ENCODE results near the gene HDC. TPM values are rescaled to one million over a fixed set of nuclear protein-coding genes. Genes with fewer than 3 reads are reported as not detected.
A peak's percentile ranks its signal among the peaks of the same experiment; 100 is the strongest.

Gene HDC
- total RNA-seq, 1 donor: not detected

DNA sequence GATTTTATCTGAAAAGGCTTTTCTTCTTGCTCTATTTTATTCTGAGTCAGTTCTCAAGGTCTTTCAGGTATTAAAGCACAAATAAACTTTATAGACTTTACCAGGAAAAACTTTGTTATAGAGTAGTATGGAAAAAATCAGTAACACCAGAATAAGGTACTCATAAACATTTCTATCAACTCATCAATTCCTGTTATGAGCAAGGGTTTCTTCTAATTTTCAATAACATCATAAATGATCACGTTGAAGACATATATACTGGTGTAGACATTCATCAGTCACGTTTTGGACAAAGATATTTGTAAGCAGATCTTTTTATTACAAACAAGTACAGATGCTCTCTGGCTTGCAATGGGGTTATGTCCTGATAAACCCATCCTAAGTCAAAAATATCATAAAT, 9.6 kb upstream of the HDC start:
- no peak for DNase-seq (ENCODE audit: low read depth)
- TF ChIP-seq, protein P1, sequence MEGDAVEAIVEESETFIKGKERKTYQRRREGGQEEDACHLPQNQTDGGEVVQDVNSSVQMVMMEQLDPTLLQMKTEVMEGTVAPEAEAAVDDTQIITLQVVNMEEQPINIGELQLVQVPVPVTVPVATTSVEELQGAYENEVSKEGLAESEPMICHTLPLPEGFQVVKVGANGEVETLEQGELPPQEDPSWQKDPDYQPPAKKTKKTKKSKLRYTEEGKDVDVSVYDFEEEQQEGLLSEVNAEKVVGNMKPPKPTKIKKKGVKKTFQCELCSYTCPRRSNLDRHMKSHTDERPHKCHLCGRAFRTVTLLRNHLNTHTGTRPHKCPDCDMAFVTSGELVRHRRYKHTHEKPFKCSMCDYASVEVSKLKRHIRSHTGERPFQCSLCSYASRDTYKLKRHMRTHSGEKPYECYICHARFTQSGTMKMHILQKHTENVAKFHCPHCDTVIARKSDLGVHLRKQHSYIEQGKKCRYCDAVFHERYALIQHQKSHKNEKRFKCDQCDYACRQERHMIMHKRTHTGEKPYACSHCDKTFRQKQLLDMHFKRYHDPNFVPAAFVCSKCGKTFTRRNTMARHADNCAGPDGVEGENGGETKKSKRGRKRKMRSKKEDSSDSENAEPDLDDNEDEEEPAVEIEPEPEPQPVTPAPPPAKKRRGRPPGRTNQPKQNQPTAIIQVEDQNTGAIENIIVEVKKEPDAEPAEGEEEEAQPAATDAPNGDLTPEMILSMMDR (IDR thresholded peaks at IDR 0.05; ENCODE audit: insufficient read depth, low read depth, low read length): no peak
- H3K4me3 ChIP-seq (ENCODE audit: low read depth, low read length): no peak overlapping the region

DNA sequence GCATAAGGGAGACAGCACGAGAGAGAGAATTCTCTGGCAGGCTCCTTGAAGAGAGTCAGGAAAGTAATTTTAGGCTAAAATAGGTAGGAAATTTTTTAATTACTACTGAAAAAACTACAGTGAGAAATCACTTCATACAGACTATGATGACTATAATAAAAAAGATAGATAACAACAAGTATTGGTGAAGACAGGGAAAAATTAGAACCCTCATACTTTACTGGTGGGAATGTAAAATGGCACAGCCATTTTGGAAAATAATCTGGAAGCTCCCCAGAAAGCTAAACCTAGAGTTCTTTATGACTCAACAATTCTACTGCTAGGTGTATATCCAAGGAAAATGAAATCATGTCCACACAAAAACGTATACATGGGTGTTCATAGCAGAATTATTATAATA, 2.1 kb upstream of the HDC start:
- TF ChIP-seq, protein P1 (IDR thresholded peaks at IDR 0.05; ENCODE audit: insufficient read depth, low read depth, low read length): no peak
- H3K4me3 ChIP-seq (ENCODE audit: low read depth, low read length): no peak overlapping the region
- no peak for DNase-seq (ENCODE audit: low read depth)

GRCh38 chr15:50262533-50262932, 3.0 kb downstream of the HDC start:
- DNase-seq (ENCODE audit: low read depth): no peak
- H3K4me3 ChIP-seq (ENCODE audit: low read depth, low read length): no peak overlapping the region
- TF ChIP-seq, protein P1 (IDR thresholded peaks at IDR 0.05; ENCODE audit: insufficient read depth, low read depth, low read length): no peak

DNA sequence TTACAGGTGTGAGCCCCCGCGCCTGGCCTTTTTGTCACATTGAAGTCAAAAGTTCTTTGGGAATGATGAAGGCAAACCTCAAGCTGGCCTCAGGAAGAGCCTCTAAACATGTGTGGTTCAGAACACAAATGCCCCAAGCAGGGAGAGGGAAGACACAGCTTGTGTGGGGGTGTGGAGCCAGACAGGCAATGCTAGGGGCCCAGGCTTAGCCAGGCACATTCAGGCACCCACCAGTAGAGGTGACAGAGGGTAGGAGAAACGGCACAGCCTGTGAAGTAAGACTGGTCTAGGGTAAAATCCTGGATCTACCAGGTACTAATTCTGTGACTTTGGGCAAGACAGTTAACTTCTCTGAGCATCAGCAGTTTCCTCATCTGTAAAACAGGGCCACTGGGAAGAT, 3.5 kb downstream of the HDC start:
- H3K4me3 ChIP-seq (ENCODE audit: low read depth, low read length): no peak overlapping the region
- TF ChIP-seq, protein P1 (IDR thresholded peaks at IDR 0.05; ENCODE audit: insufficient read depth, low read depth, low read length): no peak
- DNase-seq (ENCODE audit: low read depth): no peak

GRCh38 chr15:50260969-50261496, 4.5 kb downstream of the HDC start:
- TF ChIP-seq, protein P1 (IDR thresholded peaks at IDR 0.05; ENCODE audit: insufficient read depth, low read depth, low read length): no peak
- no peak for DNase-seq (ENCODE audit: low read depth)
- H3K4me3 ChIP-seq (ENCODE audit: low read depth, low read length): no peak overlapping the region

DNA sequence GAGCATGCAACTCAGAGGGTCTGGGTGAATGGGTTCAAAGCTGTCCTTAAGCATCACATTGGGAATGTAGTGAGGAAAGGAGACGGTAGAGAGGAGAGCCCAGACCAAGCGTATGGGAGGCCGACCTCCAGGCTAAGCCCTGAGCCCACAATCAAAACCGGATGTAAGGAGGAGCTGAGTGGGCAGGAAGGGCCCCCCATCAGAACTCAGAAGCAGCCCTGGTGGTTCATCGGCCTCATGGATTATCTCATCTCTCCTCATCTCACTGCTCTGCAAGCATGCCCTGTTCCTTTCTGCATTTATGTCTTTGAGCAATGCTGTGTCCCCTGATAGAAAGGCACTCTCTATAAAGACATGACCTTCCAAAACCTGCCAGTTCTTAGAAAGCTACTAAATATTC, 6.2 kb downstream of the HDC start:
- no peak for DNase-seq (ENCODE audit: low read depth)
- TF ChIP-seq, protein P1 (IDR thresholded peaks at IDR 0.05; ENCODE audit: insufficient read depth, low read depth, low read length): no peak
- H3K4me3 ChIP-seq (ENCODE audit: low read depth, low read length): no peak overlapping the region

DNA sequence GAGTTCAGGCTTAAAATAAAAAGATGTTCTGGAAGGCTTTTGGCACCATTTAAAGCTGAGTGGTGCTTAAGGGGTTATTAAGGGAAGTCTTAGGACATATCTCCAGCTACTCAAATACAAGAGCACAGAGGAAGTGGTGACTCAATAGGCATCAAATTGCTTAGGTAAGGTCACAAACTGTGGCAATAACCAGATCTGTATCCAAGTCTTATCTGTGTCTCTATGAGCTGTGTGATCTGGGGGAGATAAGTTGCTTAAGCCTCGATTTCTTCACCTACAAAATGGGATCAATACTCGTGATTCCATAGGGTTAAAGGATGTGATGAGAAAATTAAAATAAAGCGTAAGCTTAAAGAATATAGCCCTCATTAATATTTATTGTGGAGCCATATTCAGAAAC, 7.6 kb downstream of the HDC start:
- TF ChIP-seq, protein P1 (IDR thresholded peaks at IDR 0.05; ENCODE audit: insufficient read depth, low read depth, low read length): no peak
- no peak overlapping the region for H3K4me3 ChIP-seq (ENCODE audit: low read depth, low read length)
- peak; percentile 58 for DNase-seq (ENCODE audit: low read depth)
